ENCODE measurements around the gene KIF1C. TPM values are rescaled to one million over a fixed set of nuclear protein-coding genes. Genes with fewer than 3 reads are reported as not detected.

Gene KIF1C
- total RNA-seq, 4 donors from 2014 or later, result 157 to 251 (median 187) TPM

GRCh38 chr17:4960279-4960922 lies 37.3 kb upstream of the KIF1C start:
- Histone ChIP-seq H3K27ac (replicated peaks in 1 of 4) (no peak overlapping the region), H3K4me3 (no peak overlapping the region), H3K27me3 (no peaks in the 10 kb centered on the region), H3K4me1 (peaks cover 2 to 9% (median 4%) of the 10 kb centered on the region in 4 donors), H3K9me3 (no peaks in the 10 kb centered on the region), H3K36me3 (peaks cover 15 to 45% (median 37%) of the 10 kb centered on the region in 4 donors)
- TF ChIP-seq EP300 (IDR thresholded peaks at IDR 0.05) (no peak), CTCF (IDR thresholded peaks at IDR 0.05) (no peak), POLR2A (IDR thresholded peaks at IDR 0.05; ENCODE audit: low read depth) (no peak), POLR2AphosphoS5 (IDR thresholded peaks at IDR 0.05) (no peak)
- no peak for DNase-seq (ENCODE audit: extremely low spot score)
- 77% methylated on average over 9 of the region's 9 CpGs for WGBS
- intact Hi-C loops (cut with DNase I), result no loop called here

- H3K27me3 ChIP-seq, result no peaks in the 10 kb centered on the region
- intact Hi-C loops (cut with DNase I), result no loop called here
- 94% methylated on average over 15 of the region's 15 CpGs for WGBS
- H3K4me1 ChIP-seq, result peaks cover 32 to 49% (median 41%) of the 10 kb centered on the region in 4 donors
- DNase-seq (ENCODE audit: extremely low spot score), result no peak
- no peaks in the 10 kb centered on the region for H3K9me3 ChIP-seq
- peak overlapping the region; percentile 91 to 97 (median 95) for H3K27ac ChIP-seq (replicated peaks in 1 of 4)
- H3K4me3 ChIP-seq, result peak overlapping the region in 1 of 4 donors; percentile 78
- H3K36me3 ChIP-seq, result peaks cover 0 to 35% (median 19%) of the 10 kb centered on the region in 4 donors
- no peak for TF ChIP-seq POLR2A (IDR thresholded peaks at IDR 0.05; ENCODE audit: low read depth)
- no peak for TF ChIP-seq CTCF (IDR thresholded peaks at IDR 0.05)
- no peak for TF ChIP-seq POLR2AphosphoS5 (IDR thresholded peaks at IDR 0.05)
- no peak for TF ChIP-seq EP300 (IDR thresholded peaks at IDR 0.05)
These were observed 32.3 kb upstream of the KIF1C start for GRCh38 chr17:4965311-4965986.

- no peaks in the 10 kb centered on the region for H3K9me3 ChIP-seq
- peaks cover 32 to 49% (median 43%) of the 10 kb centered on the region in 4 donors for H3K4me1 ChIP-seq
- DNase-seq (ENCODE audit: extremely low spot score), result peak; percentile 100
- intact Hi-C loops (cut with DNase I), result loop anchor here (2.0 kb wide), 1 partner anchor 18 kb away; the partner anchor contains the start of gene PFN1
- H3K27me3 ChIP-seq, result no peaks in the 10 kb centered on the region
- H3K36me3 ChIP-seq, result peaks cover 6 to 41% (median 23%) of the 10 kb centered on the region in 4 donors
- TF ChIP-seq CTCF (IDR thresholded peaks at IDR 0.05), result peak in 1 of 3 experiments; percentile 27
- TF ChIP-seq EP300 (IDR thresholded peaks at IDR 0.05), result no peak
- TF ChIP-seq POLR2AphosphoS5 (IDR thresholded peaks at IDR 0.05), result peak; percentile 71 to 78
- peak; percentile 50 for TF ChIP-seq POLR2A (IDR thresholded peaks at IDR 0.05; ENCODE audit: low read depth)
- H3K4me3 ChIP-seq, result peak overlapping the region; percentile 76 to 86 (median 78)
- WGBS, result 0% methylated on average over 25 of the region's 42 CpGs
- H3K27ac ChIP-seq (replicated peaks in 1 of 4), result peak overlapping the region; percentile 91 to 97 (median 95)
These were observed 30.8 kb upstream of the KIF1C start for GRCh38 chr17:4966844-4967538.

- no peaks in the 10 kb centered on the region for H3K27me3 ChIP-seq
- H3K9me3 ChIP-seq, result no peaks in the 10 kb centered on the region
- peaks cover 38 to 52% (median 44%) of the 10 kb centered on the region in 4 donors for H3K4me1 ChIP-seq
- WGBS, result 1% methylated on average over 38 of the region's 66 CpGs
- peak; percentile 99 for DNase-seq (ENCODE audit: extremely low spot score)
- H3K4me3 ChIP-seq, result peak within 1 kb of the TSS; percentile 76 to 86 (median 78)
- peaks cover 14 to 47% (median 31%) of the 10 kb centered on the region in 4 donors for H3K36me3 ChIP-seq
- peak within 1 kb of the TSS; percentile 91 to 97 (median 95) for H3K27ac ChIP-seq (replicated peaks in 1 of 4)
- intact Hi-C loops (cut with DNase I), result loop anchor here (2.0 kb wide), 1 partner anchor 19 kb away; the partner anchor contains the start of gene PFN1
- no peak for TF ChIP-seq EP300 (IDR thresholded peaks at IDR 0.05)
- TF ChIP-seq POLR2AphosphoS5 (IDR thresholded peaks at IDR 0.05), result peak; percentile 91 to 93
- peak; percentile 70 for TF ChIP-seq POLR2A (IDR thresholded peaks at IDR 0.05; ENCODE audit: low read depth)
- TF ChIP-seq CTCF (IDR thresholded peaks at IDR 0.05), result peak in 1 of 3 experiments; percentile 22
These were observed 29.9 kb upstream of the KIF1C start, which contains the start of gene SPAG7 for GRCh38 chr17:4967539-4968485. Gene SPAG7 (minus strand): TSS chr17:4967817. CDS start chr17:4967804, 13 bp downstream.
